HCT116 (cell line): ENCODE measurements around the gene ARRDC1. TPM values are rescaled to one million over a fixed set of nuclear protein-coding genes. Genes with fewer than 3 reads are reported as not detected.

ENCODE experiments used
- ATAC-seq: fragments of 200-7000 bp; cut with Tn5 transposase; 2 replicates; pipeline ENCODE4 v1.9.1; 2020; ENCODE audit warnings: mild to moderate bottlenecking, moderate library complexity
- Bru-seq: library from RNA; stranded (reverse); fragments of 400-500 nt; gene quantifications from one replicate; lab custom pipeline; 2021; lab: Mats Ljungman, UMichigan
- BruChase-seq, 2 experiments: library from RNA; stranded (reverse); fragments of 400-500 nt; gene quantifications; one replicate each; lab custom pipeline; 2021; lab: Mats Ljungman, UMichigan
- BruUV-seq: library from RNA; stranded (reverse); fragments of 400-500 nt; replicated peaks from 2 replicates; lab custom pipeline; 2021; lab: Mats Ljungman, UMichigan
- CTCF ChIA-PET: fragments of 300-600 bp; sonication (Branson Sonifier 250); formaldehyde crosslinking; loops from one replicate; lab custom pipeline; 2021; ENCODE audit warnings: antibody characterized with exemption; lab: Charles Lee
- POLR2A ChIA-PET: fragments of 300-600, 350-600 bp; sonication (Branson Sonifier 250); formaldehyde crosslinking; loops from one replicate; lab custom pipeline; 2021; ENCODE audit warnings: antibody characterized with exemption; lab: Charles Lee
- RAD21 ChIA-PET, 2 experiments: fragments of 300-600 bp; sonication (Branson Sonifier 250); formaldehyde crosslinking; loops; one replicate each; lab custom pipeline; 2023; ENCODE audit warnings: low total read pairs in 2 of 2; ENCODE audit not compliant: uncharacterized antibody in 2 of 2, unreplicated experiment in 2 of 2, low non-redundant PET in 1 of 2; lab: Charles Lee
- DNase-seq: peaks from one replicate; pipeline ENCODE4 v3.0.0-alpha.2; 2010; ENCODE audit warnings: low read depth, low spot score
- H2AFZ ChIP-seq: fragments of 200-600 bp; shearing (Covaris generic), sonication (generic); 2 replicates; pipeline ENCODE4 v1.6.1; 2017; ENCODE audit warnings: low read depth, mixed run types, mixed read lengths, antibody characterized with exemption, low read length; ENCODE audit not compliant: poor library complexity, severe bottlenecking
- H3K27ac ChIP-seq: 2 replicates; pipeline ENCODE4 v1.5.1; 2012; ENCODE audit warnings: low read depth, low read length
- H3K27me3 ChIP-seq: fragments of 200-600 bp; sonication (generic); 2 replicates; pipeline ENCODE4 v1.6.1; 2016; ENCODE audit warnings: mixed run types, low read length, mixed read lengths; ENCODE audit not compliant: insufficient read depth
- H3K36me3 ChIP-seq, 2 experiments: fragments of 200-500 bp in 1 of 2; fragments of 200-600 bp in 1 of 2; sonication (Bioruptor generic) in 1 of 2; sonication (generic) in 1 of 2; 2 replicates each; pipeline versions ENCODE4 v1.5.1 to v1.6.1; 2014 to 2016; ENCODE audit warnings: low read length in 2 of 2, inconsistent platforms in 1 of 2, mixed read lengths in 1 of 2, mixed run types in 1 of 2; ENCODE audit not compliant: insufficient read depth in 2 of 2, control insufficient read depth in 1 of 2
- H3K4me1 ChIP-seq, 2 experiments: fragments of 200-600 bp in 1 of 2; sonication (generic) in 1 of 2; 2 replicates each; pipeline versions ENCODE4 v1.5.1 to v1.6.1; 2012 to 2017; ENCODE audit warnings: low read length in 2 of 2, inconsistent platforms in 1 of 2, mild to moderate bottlenecking in 1 of 2, mixed read lengths in 1 of 2, mixed run types in 1 of 2, moderate library complexity in 1 of 2; ENCODE audit not compliant: insufficient read depth in 2 of 2, control insufficient read depth in 1 of 2
- H3K4me2 ChIP-seq: fragments of 200-600 bp; sonication (generic); 2 replicates; pipeline ENCODE4 v1.6.1; 2017; ENCODE audit warnings: mixed run types, low read length, mixed read lengths
- H3K4me3 ChIP-seq, 2 experiments: fragments of 200-600 bp in 1 of 2; sonication (generic) in 1 of 2; replicated peaks in 1 of 2; 2 replicates each; pipeline ENCODE4 v1.5.1; 2011 to 2016; ENCODE audit warnings: low read length in 2 of 2, control low read depth in 1 of 2, low read depth in 1 of 2, mild to moderate bottlenecking in 1 of 2, mixed read lengths in 1 of 2, mixed run types in 1 of 2
- H3K79me2 ChIP-seq: fragments of 200-600 bp; sonication (generic); 2 replicates; pipeline ENCODE4 v1.6.1; 2017; ENCODE audit warnings: mild to moderate bottlenecking, mixed run types, low read length, moderate library complexity, mixed read lengths; ENCODE audit not compliant: insufficient read depth
- H3K9ac ChIP-seq: fragments of 200-600 bp; sonication (generic); 2 replicates; pipeline ENCODE4 v1.6.1; 2016; ENCODE audit warnings: low read length, mixed read lengths
- H3K9me2 ChIP-seq: fragments of 200-600 bp; sonication (generic), shearing (Covaris generic); 2 replicates; pipeline ENCODE4 v1.6.1; 2017; ENCODE audit warnings: mixed run types, mild to moderate bottlenecking, moderate library complexity; ENCODE audit not compliant: insufficient read depth
- H3K9me3 ChIP-seq, 2 experiments: fragments of 200-500 bp in 1 of 2; fragments of 200-600 bp in 1 of 2; sonication (Bioruptor generic) in 1 of 2; sonication (generic) in 1 of 2; 2 replicates each; pipeline ENCODE4 v1.6.1; 2014 to 2017; ENCODE audit warnings: low read length in 2 of 2, mixed read lengths in 2 of 2, inconsistent platforms in 1 of 2, low read depth in 1 of 2, mild to moderate bottlenecking in 1 of 2, mixed run types in 1 of 2, moderate library complexity in 1 of 2; ENCODE audit not compliant: control insufficient read depth in 1 of 2, insufficient read depth in 1 of 2
- H4K20me1 ChIP-seq: fragments of 200-600 bp; sonication (generic), shearing (Covaris generic); 2 replicates; pipeline ENCODE4 v1.6.1; 2017; ENCODE audit warnings: mixed run types, mild to moderate bottlenecking, moderate library complexity; ENCODE audit not compliant: insufficient read depth
- ATF3 ChIP-seq: IDR thresholded peaks from 2 replicates; pipeline ENCODE4 v1.6.1; 2012
- CEBPB ChIP-seq: IDR thresholded peaks from 2 replicates; pipeline ENCODE4 v1.6.1; 2012; ENCODE audit warnings: low read depth
- EGR1 ChIP-seq: IDR thresholded peaks from 2 replicates; pipeline ENCODE4 v1.6.1; 2012; ENCODE audit warnings: low read depth
- ELF1 ChIP-seq: IDR thresholded peaks from 2 replicates; pipeline ENCODE4 v1.6.1; 2012; ENCODE audit warnings: low read depth, borderline replicate concordance
- JUND ChIP-seq: IDR thresholded peaks from 2 replicates; pipeline ENCODE4 v1.6.1; 2012
- MAX ChIP-seq: IDR thresholded peaks from 2 replicates; pipeline ENCODE4 v1.6.1; 2012
- POLR2A ChIP-seq: IDR thresholded peaks from 2 replicates; pipeline ENCODE4 v1.7.0; 2011; ENCODE audit warnings: borderline replicate concordance; ENCODE audit not compliant: insufficient read depth, insufficient read length; ENCODE audit errors: extremely low read depth
- POLR2AphosphoS5 ChIP-seq: IDR thresholded peaks from 2 replicates; pipeline ENCODE4 v1.6.1; 2011; ENCODE audit warnings: mild to moderate bottlenecking, low read depth, low read length, moderate library complexity
- SIN3A ChIP-seq: IDR thresholded peaks from 2 replicates; pipeline ENCODE4 v1.6.1; 2012; ENCODE audit warnings: low read depth
- SP1 ChIP-seq: IDR thresholded peaks from 2 replicates; pipeline ENCODE4 v1.6.1; 2012; ENCODE audit warnings: low read depth
- YY1 ChIP-seq: IDR thresholded peaks from 2 replicates; pipeline ENCODE4 v1.6.1; 2011; ENCODE audit warnings: low read length, low read depth, moderate library complexity, mild to moderate bottlenecking; ENCODE audit not compliant: insufficient replicate concordance; ENCODE audit errors: extremely low read depth
- ZBTB33 ChIP-seq: IDR thresholded peaks from 2 replicates; pipeline ENCODE4 v1.6.1; 2011; ENCODE audit warnings: mild to moderate bottlenecking, low read length, moderate library complexity; ENCODE audit not compliant: insufficient replicate concordance; ENCODE audit errors: extremely low read depth
- ZFX ChIP-seq: fragments of 450-650 bp; IDR thresholded peaks from 2 replicates; pipeline ENCODE4 v1.6.1; 2017
- ZNF274 ChIP-seq: fragments of 200-500 bp; sonication (Bioruptor generic); IDR thresholded peaks from 2 replicates; pipeline ENCODE4 v1.6.1; 2014; ENCODE audit warnings: mild to moderate bottlenecking, low read depth, low read length, inconsistent platforms
- intact Hi-C: fragments of 100-400 bp; cut with micrococcal nuclease; formaldehyde crosslinking; loops from 2 replicates; pipeline ENCODE4 v1.10.0; 2022
- long read RNA-seq: library from polyadenylated mRNA; unstranded; transcript quantifications from one replicate; pipeline ENCODE4 v2.0.0, GENCODE V29; 2021; ENCODE audit not compliant: unreplicated experiment
- polyA plus RNA-seq: library from polyadenylated mRNA; unstranded; fragments of >200 nt; gene quantifications from 2 replicates; pipeline ENCODE4 v1.2.1, GENCODE V29; 2012; ENCODE audit warnings: missing spikeins
- total RNA-seq: library from RNA; stranded (reverse); gene quantifications from one replicate; pipeline ENCODE4 v1.2.1, GENCODE V29; 2021; ENCODE audit not compliant: unreplicated experiment

ARRDC1 gene
- 82.8 TPM for total RNA-seq
- 85.6 and 96.3 TPM in 2 replicates for polyA plus RNA-seq
- percentile 78 among the genes with signal in this experiment for Bru-seq, nascent RNA
- percentile 94 among the genes with signal in this experiment for BruChase-seq, experiment 1, labeled RNA remaining after a 6-hour chase
- BruChase-seq, experiment 2, labeled RNA remaining after a 2-hour chase, result percentile 89 among the genes with signal in this experiment
- long read RNA-seq, transcript ARRDC1-201 (8 exons, 1,586 nt), result major isoform, 57 of 158 reads
- long read RNA-seq, partial matches to known transcripts, result 64 of 158 reads
- long read RNA-seq, other reads (novel, unspliced or antisense), result 37 of 158 reads

GRCh38 chr9:137605121-137606004 is at the start of gene ARRDC1:
TSS of gene ARRDC1 (plus strand) at chr9:137605686. CDS start at chr9:137605718, 32 bp downstream.
- no peak for TF ChIP-seq CEBPB
- no peak for TF ChIP-seq MAX
- no peak for TF ChIP-seq EGR1
- TF ChIP-seq JUND, result no peak
- peak; percentile 83; the same call in 1 of the 2 replicates for TF ChIP-seq ZFX
- TF ChIP-seq ATF3, result no peak
- TF ChIP-seq ELF1, result no peak
- peak; percentile 85 for TF ChIP-seq POLR2AphosphoS5
- peak; percentile 43 for TF ChIP-seq POLR2A
- TF ChIP-seq SP1, result no peak
- no peak for TF ChIP-seq SIN3A
- no peak for TF ChIP-seq ZNF274
- no peak for TF ChIP-seq ZBTB33
- TF ChIP-seq YY1, result no peak
- no peaks in the 10 kb centered on the region for H3K9me2 ChIP-seq
- H4K20me1 ChIP-seq, result no peaks in the 10 kb centered on the region
- no peaks in the 10 kb centered on the region for H3K36me3 ChIP-seq
- H3K27me3 ChIP-seq, result no peaks in the 10 kb centered on the region
- ChIA-PET POLR2A (interaction anchor here (0.7 to 1.2 kb wide), 5 partner anchors 9 to 54 kb away, joined by 3 to 6 read pairs (median 4); partner anchors contain the start of genes EHMT1, MRPL41 and ZMYND19), RAD21 (interaction anchor here in 1 of 2 experiments (0.6 to 1.1 kb wide), 2 partner anchors 53 to 156 kb away, joined by 3 to 7 read pairs; partner anchors contain the start of gene MRPL41), CTCF (interaction anchor here (1.0 kb wide), 1 partner anchor 15 kb away, joined by 4 read pairs; the partner anchor contains the start of gene ZMYND19)
- H3K9ac ChIP-seq, result peak within 1 kb of the TSS; percentile 86
- peaks cover 42% of the 10 kb centered on the region; the same call in 1 of the 2 replicates for H3K79me2 ChIP-seq
- peak within 1 kb of the TSS; percentile 94 for H3K27ac ChIP-seq
- H3K4me3 ChIP-seq, result peak within 1 kb of the TSS; percentile 65 to 85
- ATAC-seq (peak; percentile 92), DNase-seq (peak; percentile 89)
- intact Hi-C loops, result no loop called here
- H2AFZ ChIP-seq, result no peak within 1 kb of the TSS
- H3K4me2 ChIP-seq, result peak within 1 kb of the TSS; percentile 98
- H3K9me3 ChIP-seq, result no peaks in the 10 kb centered on the region
- no TSS peak for BruUV-seq
- peaks cover 19 to 56% of the 10 kb centered on the region in 2 experiments for H3K4me1 ChIP-seq
